Pancreas (tissue), 10 donors: ENCODE data around the gene CDK7. TPM values are rescaled to one million over a fixed set of nuclear protein-coding genes. Genes with fewer than 3 reads are reported as not detected.

Experiments
- ATAC-seq, 4 donors: fragments of 200-7000 bp; cut with Tn5 transposase; one replicate each; pipeline versions ENCODE4 v1.8.0 to v1.9.1; 2020; ENCODE audit warnings: mild to moderate bottlenecking in 4 of 4, moderate library complexity in 4 of 4
- DNase-seq, 6 donors: peaks; one replicate each; pipeline ENCODE4 v3.0.0-alpha.2; 2020
- FAIRE-seq: peaks from 2 replicates; lab custom pipeline; 2012; peaks lifted over from hg19 to GRCh38; lab: Jason Lieb, UNC
- H3K27ac ChIP-seq, 4 donors: fragments of 200-600 bp; sonication (generic); 1 replicate in 3 of 4; 2 replicates in 1 of 4; pipeline versions ENCODE4 v1.5.0 to v1.8.0; 2020
- H3K27me3 ChIP-seq, 4 donors: fragments of 200-600 bp; one replicate each; pipeline ENCODE4 v1.8.0; 2021
- H3K36me3 ChIP-seq, 3 donors: fragments of 200-600 bp; sonication (generic) in 1 of 3; one replicate each; pipeline versions ENCODE4 v1.5.0 to v1.8.0; 2020 to 2021
- H3K4me1 ChIP-seq, 3 donors: fragments of 200-600 bp; one replicate each; pipeline ENCODE4 v1.8.0; 2021
- H3K4me3 ChIP-seq, 4 donors: fragments of 200-600 bp; sonication (generic) in 2 of 4; one replicate each; pipeline versions ENCODE4 v1.5.0 to v1.8.0; 2020 to 2021
- H3K9me3 ChIP-seq, 4 donors: fragments of 200-600 bp; one replicate each; pipeline ENCODE4 v1.8.0; 2021
- CTCF ChIP-seq, 4 donors: fragments of 200-600 bp; sonication (generic) in 3 of 4; IDR thresholded peaks; one replicate each; pipeline versions ENCODE4 v1.5.0 to v1.8.0; 2021; ENCODE audit warnings: antibody characterized with exemption in 4 of 4
- WGBS, 2 donors: extraction: QIAGEN DNeasy Blood & Tissue Kit; methylation state at CpG; one replicate each; pipeline ENCODE4 v1.1.7; 2013; 5-methylcytosine and 5-hydroxymethylcytosine counted together
- intact Hi-C, 3 donors: fragments of 100-400 bp; cut with DNase I; formaldehyde crosslinking; loops; one replicate each; pipeline versions ENCODE4 v1.11.1 to v1.14.2; 2022
- polyA plus RNA-seq, 2 donors: library from polyadenylated mRNA; stranded (reverse); fragments of 200-250 nt; gene quantifications; one replicate each; pipeline ENCODE4 v1.2.3, GENCODE V29; 2013
- total RNA-seq, 6 donors: library from RNA; stranded (reverse); fragmentation: NEBNext Ultra II Directional in 4 of 6; extraction: Animal tissue kit (Norgen Biotek cat#: 25700) in 4 of 6; gene quantifications; one replicate each; pipeline versions ENCODE4 v1.2.1 to v1.2.4, GENCODE V29; 2021 to 2023
- donor health status: healthy with polysubstance abuse.
- donor health status: DM: no; HTN: no; CAD: no; lungs with moderate emphysema.
- donor health status: DM: no; HTN: no; CAD: no.
- donor health status: control.
- donor health status: control.
- donor health status: Bipolar disorder and iron deficiency.
- donor health status: DM: yes; HTN: yes; CAD: no.
- donor health status: DM: no; HTN: no; CAD: no.
- donor health status: DM: no; HTN: no; CAD: no.
- donor health status: DM: yes; HTN: yes; CAD: no.

The CDK7 gene
- total and polyA plus RNA-seq, 8 donors = 6.2 to 13.6 (median 10.2) TPM

GRCh38 chr5:69261034-69261433 is 26.3 kb downstream of the CDK7 start:
- 96 to 100% methylated on average over 1 of the region's 1 CpG for whole genome bisulfite sequencing, 2 donors
- peaks cover 0 to 18% (median 0%) of the 10 kb centered on the region in 3 donors for H3K36me3 ChIP-seq
- intact Hi-C loops = no loop called here
- H3K27ac ChIP-seq = no peak overlapping the region
- H3K9me3 ChIP-seq = no peaks in the 10 kb centered on the region
- no peaks in the 10 kb centered on the region for H3K4me1 ChIP-seq
- H3K4me3 ChIP-seq = no peak overlapping the region
- TF ChIP-seq CTCF (IDR thresholded peaks at IDR 0.05) = no peak
- H3K27me3 ChIP-seq = no peaks in the 10 kb centered on the region
- ATAC-seq = no peak
- no peak for FAIRE-seq
- DNase-seq = no peak

GRCh38 chr5:69265931-69266330 is 31.2 kb downstream of the CDK7 start:
- Histone ChIP-seq H3K4me3 (no peak overlapping the region), H3K36me3 (peaks cover 0 to 26% (median 6%) of the 10 kb centered on the region in 3 donors), H3K27ac (no peak overlapping the region), H3K4me1 (no peaks in the 10 kb centered on the region), H3K27me3 (no peaks in the 10 kb centered on the region), H3K9me3 (no peaks in the 10 kb centered on the region)
- ATAC-seq (peak in 1 of 4 donors; percentile 29), FAIRE-seq (no peak), DNase-seq (no peak)
- no peak for TF ChIP-seq CTCF (IDR thresholded peaks at IDR 0.05)
- intact Hi-C loops = no loop called here
- WGBS, 2 donors = 88 to 89% methylated on average over 11 of the region's 11 CpGs

GRCh38 chr5:69268899-69269298 is 34.2 kb downstream of the CDK7 start:
- Histone ChIP-seq H3K27ac (no peak overlapping the region), H3K9me3 (no peaks in the 10 kb centered on the region), H3K36me3 (peaks cover 0 to 14% (median 6%) of the 10 kb centered on the region in 3 donors), H3K4me1 (no peaks in the 10 kb centered on the region), H3K27me3 (no peaks in the 10 kb centered on the region), H3K4me3 (no peak overlapping the region)
- FAIRE-seq (no peak), ATAC-seq (no peak), DNase-seq (no peak)
- no peak for TF ChIP-seq CTCF (IDR thresholded peaks at IDR 0.05)
- 94 to 96% methylated on average over 5 of the region's 5 CpGs for WGBS, 2 donors
- intact Hi-C loops = no loop called here

GRCh38 chr5:69270840-69271239 is 36.2 kb downstream of the CDK7 start:
- H3K4me3 ChIP-seq = no peak overlapping the region
- peaks cover 0 to 14% (median 6%) of the 10 kb centered on the region in 3 donors for H3K36me3 ChIP-seq
- H3K27me3 ChIP-seq = no peaks in the 10 kb centered on the region
- no peak for TF ChIP-seq CTCF (IDR thresholded peaks at IDR 0.05)
- FAIRE-seq (no peak), DNase-seq (no peak), ATAC-seq (no peak)
- H3K4me1 ChIP-seq = no peaks in the 10 kb centered on the region
- WGBS, 2 donors = 69 to 74% methylated on average over 1 of the region's 1 CpG
- no peaks in the 10 kb centered on the region for H3K9me3 ChIP-seq
- intact Hi-C loops = no loop called here
- no peak overlapping the region for H3K27ac ChIP-seq

GRCh38 chr5:69271376-69271775 is 36.7 kb downstream of the CDK7 start:
- Histone ChIP-seq H3K27me3 (no peaks in the 10 kb centered on the region), H3K4me1 (no peaks in the 10 kb centered on the region), H3K36me3 (peaks cover 0 to 15% (median 6%) of the 10 kb centered on the region in 3 donors), H3K27ac (no peak overlapping the region), H3K4me3 (no peak overlapping the region), H3K9me3 (no peaks in the 10 kb centered on the region)
- peak in 2 of 4 donors; percentile 35 to 45 for ATAC-seq
- intact Hi-C loops = no loop called here
- no peak for FAIRE-seq
- 81 to 84% methylated on average over 4 of the region's 4 CpGs for WGBS, 2 donors
- DNase-seq = no peak
- no peak for TF ChIP-seq CTCF (IDR thresholded peaks at IDR 0.05)
